Mucosa of descending colon (tissue), 3 donors: ENCODE results near the gene IGF2BP2. TPM values are rescaled to one million over a fixed set of nuclear protein-coding genes. Genes with fewer than 3 reads are reported as not detected.
"Not testable (repeated sequence)": the region's sequence is repeated elsewhere in the genome, so short reads cannot be mapped to it uniquely, and the experiment has no call there.

ENCODE experiments used
- ATAC-seq: fragments of 200-7000 bp; cut with Tn5 transposase; one replicate; pipeline ENCODE4 v1.9.1; 2020; ENCODE audit warnings: mild to moderate bottlenecking, moderate library complexity
- DNase-seq, 3 donors: peaks; one replicate each; pipeline ENCODE4 v3.0.0-alpha.2; 2020
- H3K36me3 ChIP-seq: fragments of 200-600 bp; one replicate; pipeline ENCODE4 v1.8.0; 2021; ENCODE audit warnings: low read depth, mild to moderate bottlenecking
- H3K4me1 ChIP-seq: fragments of 200-600 bp; one replicate; pipeline ENCODE4 v1.8.0; 2021; ENCODE audit warnings: low read depth, mild to moderate bottlenecking
- H3K4me3 ChIP-seq: fragments of 200-600 bp; one replicate; pipeline ENCODE4 v1.8.0; 2021; ENCODE audit warnings: mild to moderate bottlenecking
- H3K9me3 ChIP-seq: fragments of 200-600 bp; one replicate; pipeline ENCODE4 v1.8.0; 2021; ENCODE audit warnings: mild to moderate bottlenecking
- intact Hi-C, 2 donors: fragments of 100-400 bp; cut with DNase I in 1 of 2; cut with micrococcal nuclease in 1 of 2; formaldehyde crosslinking; loops; one replicate each; pipeline versions ENCODE4 v1.11.0 to v1.11.1; 2022; cut with DNase I, micrococcal nuclease
- total RNA-seq, 3 donors: library from RNA; stranded (reverse); fragmentation: NEBNext Ultra II Directional in 2 of 3; extraction: Animal tissue kit (Norgen Biotek cat#: 25700) in 2 of 3; gene quantifications; one replicate each; pipeline versions ENCODE4 v1.2.1 to v1.2.4, GENCODE V29; 2021 to 2023
- TF ChIP-seq, protein P1 (sequence below): fragments of 200-600 bp; IDR thresholded peaks from one replicate; pipeline ENCODE4 v1.8.0; 2022; ENCODE audit warnings: antibody characterized with exemption, mild to moderate bottlenecking
- donor health status: DM: no; HTN: no; CAD: no; lungs with moderate emphysema.
- donor health status: DM: no; HTN: no; CAD: no.
- donor health status: DM: no; HTN: yes; CAD: no.

IGF2BP2 gene
- total RNA-seq, 3 donors from 2014 or later: 26.7 to 67.4 (median 42.1) TPM

DNA sequence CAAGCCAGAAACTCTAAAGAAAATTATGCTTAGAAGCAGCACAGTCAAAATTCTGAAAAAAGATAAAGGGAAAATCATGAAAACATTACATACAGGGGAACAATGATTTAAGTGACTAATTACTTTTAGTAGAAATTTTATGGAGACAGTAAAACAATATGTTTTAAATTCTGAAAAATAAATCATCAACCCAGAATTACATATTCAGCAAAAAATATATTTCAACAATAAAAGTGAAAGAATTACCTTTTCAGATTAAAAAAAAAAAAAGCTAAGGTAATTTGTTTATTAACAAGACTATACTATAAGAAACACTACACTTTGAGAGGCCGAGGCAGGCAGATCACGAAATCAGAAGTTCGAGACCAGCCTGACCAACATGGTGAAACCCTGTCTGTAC, 32.4 kb upstream of the IGF2BP2 start:
- Histone ChIP-seq H3K9me3 (peaks cover 8% of the 10 kb centered on the region), H3K4me3 (no peak overlapping the region), H3K4me1 (no peaks in the 10 kb centered on the region), H3K36me3 (no peaks in the 10 kb centered on the region)
- no peak for ATAC-seq
- TF ChIP-seq, protein P1, sequence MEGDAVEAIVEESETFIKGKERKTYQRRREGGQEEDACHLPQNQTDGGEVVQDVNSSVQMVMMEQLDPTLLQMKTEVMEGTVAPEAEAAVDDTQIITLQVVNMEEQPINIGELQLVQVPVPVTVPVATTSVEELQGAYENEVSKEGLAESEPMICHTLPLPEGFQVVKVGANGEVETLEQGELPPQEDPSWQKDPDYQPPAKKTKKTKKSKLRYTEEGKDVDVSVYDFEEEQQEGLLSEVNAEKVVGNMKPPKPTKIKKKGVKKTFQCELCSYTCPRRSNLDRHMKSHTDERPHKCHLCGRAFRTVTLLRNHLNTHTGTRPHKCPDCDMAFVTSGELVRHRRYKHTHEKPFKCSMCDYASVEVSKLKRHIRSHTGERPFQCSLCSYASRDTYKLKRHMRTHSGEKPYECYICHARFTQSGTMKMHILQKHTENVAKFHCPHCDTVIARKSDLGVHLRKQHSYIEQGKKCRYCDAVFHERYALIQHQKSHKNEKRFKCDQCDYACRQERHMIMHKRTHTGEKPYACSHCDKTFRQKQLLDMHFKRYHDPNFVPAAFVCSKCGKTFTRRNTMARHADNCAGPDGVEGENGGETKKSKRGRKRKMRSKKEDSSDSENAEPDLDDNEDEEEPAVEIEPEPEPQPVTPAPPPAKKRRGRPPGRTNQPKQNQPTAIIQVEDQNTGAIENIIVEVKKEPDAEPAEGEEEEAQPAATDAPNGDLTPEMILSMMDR: no peak
- intact Hi-C loops: no loop called here
- DNase-seq: no peak

DNA sequence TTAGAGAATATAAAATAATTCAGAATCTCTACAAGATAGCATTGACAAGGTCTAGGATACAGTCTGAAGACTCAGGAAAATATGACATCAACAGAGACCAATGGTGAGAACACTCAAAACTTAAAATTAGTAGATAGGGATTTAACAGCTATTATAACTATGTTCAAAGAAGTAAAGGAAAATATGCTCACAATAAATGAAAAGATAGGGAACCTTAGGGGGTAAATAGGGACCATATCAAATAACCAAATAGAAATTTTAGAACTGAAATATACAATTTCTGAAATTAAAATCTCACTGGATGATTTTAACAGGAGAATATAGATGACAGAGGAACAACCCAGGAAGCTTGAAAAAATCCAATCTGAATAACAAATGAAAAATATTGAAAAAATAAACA, 31.8 kb upstream of the IGF2BP2 start:
- TF ChIP-seq, protein P1: no peak

DNA sequence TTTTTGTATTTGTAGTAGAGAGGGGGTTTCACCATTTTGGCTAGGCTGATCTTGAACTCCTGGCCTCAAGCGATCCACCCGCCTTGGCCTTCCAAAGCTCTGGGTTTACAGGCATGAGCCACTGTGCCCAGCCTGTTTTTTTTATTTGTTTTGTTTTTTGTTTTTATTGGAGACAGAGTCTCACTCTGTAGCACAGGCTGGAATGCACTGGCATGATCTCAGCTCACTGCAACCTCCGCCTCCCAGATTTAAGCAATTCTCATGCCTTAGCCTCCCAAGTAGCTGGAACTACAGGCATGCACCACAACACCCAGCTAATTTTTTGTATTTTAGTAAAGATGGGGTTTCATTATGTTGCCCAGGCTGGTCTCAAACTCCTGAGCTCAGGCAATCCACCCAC, 28.9 kb upstream of the IGF2BP2 start:
- intact Hi-C loops, H3K9me3 ChIP-seq, H3K36me3 ChIP-seq, DNase-seq, ATAC-seq, H3K4me3 ChIP-seq, H3K4me1 ChIP-seq: not testable (repeated sequence)

More for the DNA sequence above, 31.8 kb upstream of the IGF2BP2 start:
- DNase-seq: no peak
- no peaks in the 10 kb centered on the region for H3K36me3 ChIP-seq
- peaks cover 8% of the 10 kb centered on the region for H3K9me3 ChIP-seq
- H3K4me3 ChIP-seq: no peak overlapping the region
- H3K4me1 ChIP-seq: no peaks in the 10 kb centered on the region
- intact Hi-C loops: no loop called here
- no peak for ATAC-seq

- ATAC-seq: peak; percentile 53
- intact Hi-C loops: no loop called here
- H3K4me1 ChIP-seq: no peaks in the 10 kb centered on the region
These were observed 27.8 kb upstream of the IGF2BP2 start for GRCh38 chr3:185852635-185853034.

GRCh38 chr3:185851959-185852358, 27.1 kb upstream of the IGF2BP2 start:
- no peak overlapping the region for H3K4me3 ChIP-seq
- H3K36me3 ChIP-seq: no peaks in the 10 kb centered on the region
- H3K9me3 ChIP-seq: peaks cover 8% of the 10 kb centered on the region
- TF ChIP-seq, protein P1: no peak
- intact Hi-C loops: no loop called here
- ATAC-seq (no peak), DNase-seq (no peak)
- H3K4me1 ChIP-seq: no peaks in the 10 kb centered on the region

More at GRCh38 chr3:185852635-185853034, 27.8 kb upstream of the IGF2BP2 start:
- no peak for DNase-seq
- TF ChIP-seq, protein P1: no peak
- no peaks in the 10 kb centered on the region for H3K36me3 ChIP-seq
- H3K4me3 ChIP-seq: no peak overlapping the region
- H3K9me3 ChIP-seq: peaks cover 8% of the 10 kb centered on the region

DNA sequence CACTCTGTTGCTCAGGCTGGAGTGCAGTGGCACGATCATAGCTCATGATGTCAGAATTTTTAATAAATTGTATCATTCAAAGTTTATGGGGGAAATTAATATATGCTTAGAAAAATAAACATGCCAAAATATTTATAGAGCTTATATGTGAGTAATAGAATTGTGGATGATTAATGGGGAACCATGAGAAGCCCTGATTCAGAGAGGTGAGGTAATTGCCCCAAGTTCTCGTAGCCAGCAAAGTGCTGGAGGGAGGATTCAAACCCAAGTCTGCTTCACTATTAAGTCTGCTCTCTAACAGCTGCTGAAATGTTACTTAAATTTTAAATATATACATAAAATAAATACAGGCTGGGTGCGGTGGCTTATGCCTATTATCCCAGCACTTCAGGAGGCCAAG, 26.2 kb upstream of the IGF2BP2 start:
- H3K4me3 ChIP-seq: no peak overlapping the region
- TF ChIP-seq, protein P1: no peak
- ATAC-seq: no peak
- no peak for DNase-seq
- H3K4me1 ChIP-seq: no peaks in the 10 kb centered on the region
- H3K36me3 ChIP-seq: no peaks in the 10 kb centered on the region
- peaks cover 2% of the 10 kb centered on the region for H3K9me3 ChIP-seq
- intact Hi-C loops: no loop called here
